Hematopoietic multipotent progenitor cell (in vitro differentiated cells): ENCODE data around the gene PSMG3. TPM values are rescaled to one million over a fixed set of nuclear protein-coding genes. Genes with fewer than 3 reads are reported as not detected.

Source experiments
- DNase-seq, 3 donors: peaks; one replicate each; pipeline ENCODE4 v3.0.0-alpha.2; 2011 to 2015; ENCODE audit warnings: low read depth in 2 of 3, low spot score in 2 of 3
- total RNA-seq: library from RNA; depleted of rRNA; stranded (reverse); fragments of >200 nt; gene quantifications from one replicate; pipeline ENCODE4 v1.2.3, GENCODE V29; 2012

The PSMG3 gene
- total RNA-seq, 1 donor = 32.0 TPM

DNA sequence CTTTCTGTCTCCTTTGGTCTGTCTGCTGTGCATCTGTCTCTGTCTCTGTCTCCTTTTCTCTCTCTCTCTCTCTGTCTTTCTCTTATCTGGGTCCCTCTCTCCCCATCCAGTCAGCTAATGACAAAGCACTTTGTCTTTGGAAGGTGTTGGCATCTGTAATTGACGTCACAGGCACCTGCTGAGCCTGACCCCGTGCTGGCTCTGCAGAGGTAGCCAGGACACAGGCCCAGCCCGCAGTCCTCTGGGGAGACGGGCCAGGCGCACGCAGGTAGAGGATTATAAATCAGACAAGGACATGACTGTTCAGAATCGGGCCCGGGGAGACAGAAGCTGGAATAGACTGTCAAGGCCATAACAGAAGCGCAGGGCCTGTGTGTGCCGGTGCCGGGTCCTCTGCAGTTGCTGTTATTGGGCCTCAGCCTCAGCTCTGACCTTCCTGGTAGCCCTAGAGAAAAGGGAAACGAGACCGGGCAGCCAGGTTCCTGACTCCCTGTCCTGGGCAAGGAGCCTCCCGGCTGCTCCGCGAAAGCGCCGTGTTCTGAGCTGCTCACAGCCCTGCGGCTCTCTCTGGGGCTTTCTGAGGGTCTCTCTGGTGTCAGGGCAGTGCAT, 10.7 kb upstream of the PSMG3 start:
- no peak for DNase-seq

DNA sequence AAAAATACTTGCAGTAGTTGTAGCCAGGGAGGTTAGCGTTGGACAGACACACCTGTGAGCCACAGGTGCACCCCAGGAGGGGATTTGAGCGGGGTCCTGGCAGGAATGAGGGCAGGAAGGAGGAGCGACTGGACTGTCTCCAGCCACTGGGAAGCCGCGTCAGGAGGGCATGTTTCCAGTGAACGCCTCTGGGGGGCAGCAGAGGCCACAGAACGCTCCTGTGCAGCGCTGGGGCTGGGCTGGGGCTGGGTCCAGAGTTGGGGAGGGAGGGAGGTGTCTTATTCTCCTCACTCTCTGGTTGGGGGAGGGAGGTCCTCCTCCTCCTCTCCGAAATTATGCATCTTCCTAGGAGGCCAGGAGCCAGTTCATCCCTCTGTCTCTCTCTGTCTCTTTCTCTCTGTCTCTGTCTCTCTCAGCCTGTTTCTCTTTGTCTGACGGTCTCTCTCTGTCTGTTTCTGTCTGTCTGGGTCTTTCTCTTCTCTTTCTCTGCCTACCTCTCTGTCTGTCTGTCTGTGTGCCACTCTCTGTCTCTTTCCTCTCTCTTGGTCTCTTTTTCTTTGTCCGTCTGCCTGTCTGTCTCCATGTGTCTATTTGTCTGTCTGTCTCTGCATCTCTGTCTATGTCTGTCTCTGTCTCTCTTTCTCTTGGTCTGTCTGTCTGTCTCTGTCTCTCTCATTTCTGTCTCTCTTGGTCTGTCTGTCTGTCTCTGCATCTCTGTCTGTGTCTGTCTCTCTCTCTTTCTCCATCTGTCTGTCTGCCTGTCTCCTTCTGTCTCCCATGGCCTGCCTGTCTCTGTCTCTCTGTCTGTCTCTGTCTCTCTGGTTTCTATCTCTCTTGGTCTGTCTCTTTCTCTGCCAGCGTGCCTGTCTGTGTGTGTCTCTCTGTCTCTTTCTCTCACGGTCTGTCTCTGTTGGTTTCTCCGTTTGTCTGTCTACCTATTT, 9.9 kb upstream of the PSMG3 start:
- peak; percentile 42 to 58 (median 48) for DNase-seq

DNA sequence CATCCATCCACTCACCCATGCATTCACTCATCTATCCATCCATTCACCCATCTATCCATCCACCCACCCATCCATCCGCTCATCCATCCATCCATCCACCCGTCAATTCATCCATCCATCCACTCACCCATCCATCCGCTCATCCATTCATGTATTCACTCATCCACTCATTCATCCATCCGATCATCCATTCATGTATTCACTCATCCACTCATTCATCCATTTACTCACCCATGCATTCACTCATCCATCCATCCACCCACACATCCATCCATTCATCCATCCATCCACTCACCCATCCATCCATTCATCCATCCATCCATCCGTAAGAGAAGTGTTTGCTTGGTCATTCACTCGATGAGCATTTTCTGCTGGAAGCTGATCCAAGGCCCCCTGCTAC, 8.7 kb upstream of the PSMG3 start:
- no peak for DNase-seq

DNA sequence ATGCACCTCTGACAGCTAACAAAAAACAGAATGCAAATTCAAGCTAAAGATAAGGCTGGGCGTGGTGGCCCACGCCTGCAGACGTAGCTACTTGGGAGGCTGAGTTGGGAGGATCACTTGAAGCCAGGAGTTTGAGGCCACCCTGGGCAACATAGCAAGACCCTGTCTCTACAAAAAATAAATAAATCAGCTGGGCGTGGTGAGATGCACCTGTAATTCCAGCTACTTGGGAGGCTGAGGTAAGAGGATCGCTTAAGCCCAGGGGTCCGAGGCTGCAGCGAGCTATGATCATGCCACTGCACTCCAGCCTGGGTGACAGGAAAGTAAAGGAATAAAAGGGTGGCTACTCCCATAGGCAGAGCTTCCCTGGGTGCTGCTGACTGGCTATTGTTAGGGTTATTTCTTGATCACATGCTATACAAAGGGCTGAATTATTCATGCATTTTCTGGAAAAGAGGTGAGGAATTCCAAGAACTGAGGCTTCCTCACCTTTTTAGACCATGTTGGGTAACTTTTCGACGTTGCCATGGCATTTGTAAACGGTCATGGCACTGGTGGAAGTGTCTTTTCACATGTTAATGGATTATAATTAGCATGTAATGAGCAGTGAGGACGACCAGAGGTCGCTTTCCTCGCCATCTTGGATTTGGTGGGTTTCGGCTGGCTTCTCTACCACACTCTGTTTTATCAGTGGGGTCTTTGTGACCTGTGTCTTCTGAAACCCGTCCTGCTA, 6.9 kb upstream of the PSMG3 start:
- DNase-seq = no peak

DNA sequence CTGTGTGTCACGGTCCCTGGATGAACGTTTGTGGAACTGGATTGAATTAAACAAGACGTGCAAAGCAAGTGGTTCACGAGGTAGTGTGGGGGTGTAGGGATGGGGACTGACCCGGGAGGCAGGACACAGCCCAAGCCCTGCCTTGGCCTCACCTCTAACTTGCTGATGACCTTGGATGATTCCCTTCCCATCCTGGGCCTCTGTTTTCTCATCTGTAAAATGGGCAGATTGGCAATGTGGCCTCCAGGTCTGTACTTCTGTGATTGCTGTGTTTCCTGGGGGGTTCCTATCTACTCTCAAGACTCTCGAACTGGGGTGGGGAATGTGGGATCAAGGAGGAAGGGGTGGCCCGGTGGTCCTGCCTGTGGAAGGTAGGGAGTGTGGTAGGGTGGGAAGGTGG, 6.0 kb upstream of the PSMG3 start:
- DNase-seq = no peak

DNA sequence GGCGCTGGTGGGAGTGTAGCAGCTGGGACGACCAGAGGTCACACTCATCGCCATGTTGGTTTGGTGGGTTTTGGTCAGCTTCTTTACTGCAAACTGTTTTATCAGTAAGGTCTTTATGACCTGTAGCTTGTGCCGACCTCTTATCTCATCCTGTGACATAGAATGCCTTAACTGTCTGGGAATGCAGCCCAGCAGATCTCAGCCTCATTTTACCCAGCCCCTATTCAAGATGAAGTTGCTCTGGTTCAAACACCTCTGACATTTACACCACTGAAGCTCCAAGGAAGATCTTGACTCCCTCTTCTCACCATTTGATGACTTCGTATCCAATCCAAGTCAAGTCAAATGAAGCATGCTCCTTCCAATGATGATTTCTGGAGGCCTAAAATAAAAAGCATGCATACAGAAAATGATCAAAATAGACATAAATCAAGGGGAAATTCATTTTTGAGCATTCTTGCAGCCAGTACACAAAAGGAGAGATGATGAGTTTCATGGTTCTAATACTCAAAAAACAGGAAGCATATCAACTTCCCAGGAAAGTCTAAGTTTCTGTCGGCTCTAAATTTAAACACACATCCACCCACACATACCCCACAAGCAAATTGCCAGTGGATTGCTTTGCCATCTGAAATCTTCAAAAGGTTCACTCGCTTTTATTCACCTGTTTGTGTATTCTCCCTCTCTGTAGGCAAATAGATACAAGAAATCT, 2.4 kb upstream of the PSMG3 start:
- DNase-seq = no peak

DNA sequence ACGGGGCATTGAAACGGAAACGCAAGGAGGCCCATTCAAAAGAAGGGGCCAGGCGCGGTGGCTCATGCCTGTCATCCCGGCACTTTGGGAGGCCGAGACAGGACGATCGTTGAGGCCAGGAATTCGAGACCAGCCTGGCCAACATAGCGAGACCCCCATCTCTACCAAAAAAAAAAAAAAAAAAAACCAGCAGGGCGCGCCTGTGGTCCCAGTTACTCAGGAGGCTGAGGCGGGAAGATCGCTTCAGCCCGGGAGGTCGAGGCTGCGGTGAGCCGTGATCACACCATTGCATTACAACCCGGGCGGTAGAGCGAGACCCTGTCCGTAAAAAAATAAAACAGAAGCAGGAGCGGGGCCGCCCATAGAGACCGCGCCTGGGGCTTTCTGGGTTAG, 396 bp downstream of the PSMG3 start:
- DNase-seq = no peak

DNA sequence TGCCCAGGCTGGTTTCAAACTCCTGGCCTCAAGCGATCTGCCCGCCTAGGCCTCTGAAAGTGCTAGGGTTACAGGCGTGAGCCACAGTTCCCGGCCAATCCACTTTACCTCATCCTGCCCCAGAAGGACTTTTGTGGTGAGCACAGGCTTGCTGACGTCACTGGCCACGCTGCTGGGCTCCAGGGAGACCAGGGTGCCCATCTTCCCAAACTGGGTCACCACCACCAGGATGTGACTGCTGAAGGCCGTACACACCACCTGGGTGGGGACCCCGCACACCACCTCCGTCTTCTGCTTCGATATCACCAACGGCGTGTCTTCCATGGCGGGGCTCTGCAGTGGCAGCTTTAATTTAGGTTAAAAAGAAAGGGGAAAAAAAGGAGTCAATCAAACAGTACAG, 816 bp downstream of the PSMG3 start:
- no peak for DNase-seq

DNA sequence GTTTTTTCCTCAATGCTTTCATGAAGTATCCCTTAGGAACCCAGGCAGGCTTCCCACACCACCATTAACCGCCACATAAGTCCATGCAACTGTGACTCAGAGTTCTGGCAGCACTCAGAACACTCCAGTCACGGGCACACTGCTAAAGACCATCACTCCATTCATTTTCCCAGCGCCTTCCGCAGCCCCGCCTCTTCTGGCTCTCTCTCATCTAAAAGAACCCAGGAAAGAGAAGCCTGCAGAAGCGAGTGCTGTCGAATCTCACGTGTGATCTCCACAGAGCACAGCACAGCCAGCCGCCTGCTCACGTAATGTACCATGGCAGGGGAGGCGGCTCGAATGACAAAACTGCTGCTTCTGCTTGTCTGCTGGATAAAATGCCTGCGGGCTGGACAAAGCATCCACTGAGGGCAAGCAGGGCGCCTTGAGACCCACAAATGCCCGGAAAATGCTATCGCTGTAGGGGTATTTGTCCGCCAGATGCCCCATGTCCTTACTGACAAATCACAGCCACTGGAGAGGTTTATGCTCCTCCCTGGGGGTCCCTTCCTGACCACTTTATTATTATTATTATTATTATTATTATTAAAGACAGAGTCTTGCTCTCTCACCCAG, 1.8 kb downstream of the PSMG3 start:
- DNase-seq = no peak

DNA sequence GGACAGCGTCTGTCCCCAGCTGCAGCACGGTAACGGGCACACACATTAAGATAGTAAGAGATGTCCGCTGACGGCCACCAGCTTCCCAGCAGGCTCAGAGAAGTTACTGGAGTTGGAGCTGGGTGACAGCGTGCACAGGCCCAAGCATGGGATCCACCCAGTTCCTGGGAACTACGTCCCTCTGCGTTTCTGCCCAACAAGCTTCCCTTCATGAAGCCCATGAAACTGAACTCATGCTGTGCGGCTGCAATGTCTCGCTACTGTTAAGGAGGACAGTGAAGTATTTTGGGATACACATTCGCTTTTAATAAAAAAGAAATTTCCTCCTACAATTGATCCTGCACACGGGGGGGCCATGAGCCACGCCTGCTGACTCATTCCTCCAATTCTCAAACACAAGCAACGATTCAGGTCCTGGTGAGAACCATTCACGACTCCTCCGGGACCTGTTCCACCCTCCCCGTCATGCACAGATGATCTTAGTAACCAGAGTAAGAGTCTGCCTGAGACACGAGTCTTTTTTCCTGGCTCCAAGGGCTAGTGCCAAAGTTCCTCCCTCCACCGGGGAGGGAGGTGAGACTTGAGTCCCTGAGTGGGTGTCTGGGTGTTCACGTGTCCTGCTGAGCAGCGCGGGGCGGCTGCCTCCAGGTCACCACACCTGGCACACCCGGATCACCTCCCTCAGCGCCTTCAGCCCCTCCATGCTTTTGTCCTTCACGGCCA, 2.6 kb downstream of the PSMG3 start:
- DNase-seq = no peak

DNA sequence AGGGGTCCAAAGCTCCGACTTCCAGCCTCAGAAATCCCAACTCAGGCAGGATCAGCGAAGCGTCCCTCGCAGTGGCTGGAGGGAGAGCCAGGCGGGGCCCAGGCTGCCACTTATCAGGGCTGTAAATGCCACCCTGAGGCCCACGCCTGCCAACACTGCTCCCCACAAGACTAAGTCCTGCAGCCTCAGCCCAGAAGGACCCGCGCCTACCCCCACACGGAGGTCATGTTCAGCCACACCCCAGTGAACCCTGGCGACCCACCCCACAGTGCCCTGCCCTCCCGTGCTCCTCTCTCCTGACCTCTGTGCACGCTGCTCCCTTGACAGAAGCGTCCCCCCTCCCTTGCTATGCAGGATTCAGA, 3.2 kb downstream of the PSMG3 start:
- no peak for DNase-seq

DNA sequence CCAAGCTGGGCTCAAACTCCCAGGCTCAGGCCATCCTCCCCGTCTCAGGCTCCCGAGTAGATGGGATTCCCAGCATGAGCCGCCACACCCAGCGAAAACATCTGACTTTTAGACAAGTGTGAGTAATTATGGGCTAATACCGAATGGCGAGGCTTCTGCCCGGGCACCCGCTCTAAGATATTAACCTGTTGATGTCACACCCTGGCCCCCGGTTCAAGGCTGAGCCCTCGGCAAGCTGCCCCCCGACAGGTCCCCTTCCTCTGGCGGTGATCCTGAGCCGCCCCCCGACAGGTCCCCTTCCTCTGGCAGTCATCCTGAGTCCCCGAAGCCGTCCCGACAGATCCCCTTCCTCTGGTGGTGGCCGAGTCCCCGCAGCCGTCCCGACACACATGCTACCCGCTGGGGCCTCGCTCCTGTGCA, 5.2 kb downstream of the PSMG3 start:
- peak in 1 of 3 donors; percentile 26 for DNase-seq

DNA sequence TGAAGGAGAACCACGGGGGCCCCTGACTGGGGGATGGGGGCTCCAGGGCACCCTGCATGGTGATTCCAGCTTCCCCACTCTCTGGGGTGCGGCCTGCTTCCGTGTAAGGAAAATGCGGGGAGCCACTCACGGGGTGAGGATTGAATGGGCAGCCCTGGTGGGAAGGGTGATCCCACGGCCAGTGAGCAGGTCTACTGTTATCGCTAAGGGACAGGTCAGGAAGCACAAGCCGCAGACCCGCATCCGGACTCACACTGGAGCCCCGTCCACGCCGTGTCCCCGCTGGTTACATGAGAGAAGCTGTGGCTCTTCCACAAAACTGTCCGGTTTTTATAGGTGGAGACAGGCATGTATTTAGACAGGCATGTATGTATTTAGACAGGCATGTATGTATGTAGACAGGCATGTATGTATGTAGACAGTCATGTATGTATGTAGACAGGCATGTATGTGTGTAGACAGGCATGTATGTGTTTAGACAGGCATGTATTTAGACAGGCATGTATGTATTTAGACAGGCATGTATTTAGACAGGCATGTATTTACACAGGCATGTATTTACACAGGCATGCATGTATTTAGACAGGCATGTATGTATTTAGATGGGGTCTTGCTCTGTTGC, 5.7 kb downstream of the PSMG3 start:
- peak in 2 of 3 donors; percentile 72 to 82 for DNase-seq

DNA sequence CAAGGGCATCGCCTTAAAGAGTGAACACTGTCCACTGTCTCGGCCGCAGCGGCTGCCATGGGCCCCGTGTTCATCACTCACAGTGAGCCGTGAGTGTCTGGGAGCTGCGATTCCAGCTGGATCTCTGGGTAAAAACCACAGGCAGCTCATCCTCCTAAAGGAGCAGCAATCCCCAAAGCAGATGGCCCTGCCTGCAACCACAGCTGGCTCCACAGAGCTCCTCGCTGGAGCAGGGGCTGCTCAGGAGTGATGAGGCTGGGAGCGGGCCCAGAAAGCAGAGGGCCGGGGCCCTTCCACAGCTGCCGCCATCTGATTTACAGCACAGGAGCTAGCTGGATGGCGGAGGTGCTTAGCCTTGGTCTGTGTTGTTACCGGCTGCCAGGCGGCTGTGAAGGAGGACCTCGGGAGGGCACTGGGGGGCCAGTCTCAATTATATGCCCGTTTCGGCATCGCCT, 7.2 kb downstream of the PSMG3 start:
- DNase-seq = no peak

DNA sequence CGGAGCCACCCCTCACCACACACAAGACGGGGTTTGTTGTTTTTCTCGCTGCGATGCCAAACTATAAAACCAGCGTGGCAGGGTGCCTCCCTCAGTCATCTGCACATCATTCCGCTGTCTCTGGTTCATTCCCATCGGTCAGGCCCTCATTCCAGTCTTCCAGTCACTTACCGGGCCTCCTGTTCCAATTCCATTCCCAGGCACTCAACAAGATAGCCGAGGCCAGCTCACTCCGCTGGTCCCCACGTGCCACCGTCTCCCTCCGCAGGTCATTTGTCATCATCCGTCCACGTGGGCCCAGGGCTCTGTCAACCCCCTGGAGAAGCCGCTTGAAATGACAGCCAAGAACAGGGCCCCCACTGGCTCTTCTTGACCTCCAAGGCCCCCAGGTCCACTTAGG, 7.7 kb downstream of the PSMG3 start:
- no peak for DNase-seq

DNA sequence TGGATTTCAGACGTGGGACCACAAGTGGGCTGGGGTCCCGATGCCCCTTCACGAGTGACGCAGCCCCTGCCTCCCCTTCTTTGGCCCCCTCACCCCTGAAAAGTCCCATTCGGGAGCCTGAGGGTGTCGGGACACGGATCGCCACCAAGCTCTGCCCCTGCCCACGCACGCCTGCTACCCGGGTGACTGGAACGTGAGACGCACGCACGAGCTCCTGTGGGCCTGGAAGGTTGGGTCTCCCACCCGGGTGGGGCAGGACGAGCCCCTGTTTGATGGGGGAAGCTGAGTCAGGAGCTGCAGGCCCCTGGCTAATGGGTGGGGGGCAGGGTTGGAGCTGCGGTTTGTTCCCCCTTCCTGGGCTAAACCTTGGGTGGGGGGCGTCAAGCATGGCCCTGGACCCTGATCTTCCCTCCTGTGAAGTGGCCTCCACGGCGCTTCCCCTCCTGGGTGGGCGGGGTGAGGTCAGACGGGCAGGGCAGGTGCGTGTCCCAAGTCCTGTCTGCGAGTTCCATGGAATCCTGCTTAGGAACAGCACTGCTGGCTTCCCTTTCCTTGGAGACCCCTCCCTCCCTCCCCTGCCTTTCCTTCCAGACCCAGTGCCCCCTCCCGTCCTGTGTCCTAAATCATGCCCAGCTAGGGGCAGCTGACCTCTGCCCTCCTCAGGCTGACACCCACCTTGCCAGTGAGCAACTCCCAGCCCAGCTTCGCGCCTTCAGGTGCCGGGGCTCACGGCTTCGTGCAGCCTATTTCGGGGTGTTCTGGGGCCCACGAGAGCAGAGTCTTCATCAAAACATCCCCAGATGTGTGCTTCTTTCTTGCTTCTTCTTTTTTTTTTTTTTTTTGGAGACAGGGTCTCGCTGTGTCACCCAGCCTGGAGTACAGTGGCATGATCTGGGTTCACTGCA, 8.5 kb downstream of the PSMG3 start:
- no peak for DNase-seq

DNA sequence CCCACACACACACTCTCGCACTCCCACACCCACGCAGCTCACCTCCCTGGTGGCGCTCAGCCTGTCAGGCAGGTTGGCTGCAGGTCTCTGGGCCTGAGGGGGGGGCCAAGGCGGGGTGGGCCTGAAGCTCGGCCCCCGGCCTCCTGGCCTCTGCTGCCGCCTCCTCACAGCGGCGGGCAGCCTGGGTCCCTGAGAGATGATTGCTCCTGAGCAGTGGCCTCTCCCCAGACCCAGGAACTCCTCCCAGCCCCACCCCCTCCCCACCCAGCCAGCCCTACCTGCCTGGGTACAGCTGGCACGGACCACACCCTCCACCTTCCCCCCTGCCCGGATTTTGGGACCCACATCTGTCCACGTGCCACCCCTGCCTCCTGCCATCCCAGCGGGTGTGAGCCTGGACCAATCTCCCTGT, 9.2 kb downstream of the PSMG3 start:
- no peak for DNase-seq
